ENCODE data around the gene PDZD8. TPM values are rescaled to one million over a fixed set of nuclear protein-coding genes. Genes with fewer than 3 reads are reported as not detected.

The PDZD8 gene
- total RNA-seq, 1 experiment from 2014 or later, result 16.0 TPM

DNA sequence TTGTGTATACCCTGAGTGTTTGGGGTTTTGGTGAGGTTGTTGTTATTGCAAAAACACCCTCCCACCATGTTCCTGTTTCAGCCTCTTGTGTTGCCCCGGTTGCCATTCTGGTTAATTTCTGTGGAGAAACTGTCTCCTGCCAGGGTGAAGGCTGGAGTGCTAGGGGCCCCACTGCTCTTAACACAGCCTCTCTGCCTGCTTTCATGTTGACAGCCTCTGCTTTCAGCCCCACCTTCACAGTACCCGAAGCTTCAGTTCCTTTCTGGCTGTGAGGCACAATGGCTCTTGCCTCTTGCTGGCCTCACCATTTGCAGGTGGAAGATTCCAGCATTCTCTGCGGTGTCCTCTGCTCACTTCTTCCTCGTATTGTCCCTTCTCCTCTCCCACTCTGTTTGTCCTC is 115.2 kb downstream of the PDZD8 start:
- no peaks in the 10 kb centered on the region for H4K20me1 ChIP-seq (ENCODE audit: insufficient read depth)
- TF ChIP-seq, protein P1, sequence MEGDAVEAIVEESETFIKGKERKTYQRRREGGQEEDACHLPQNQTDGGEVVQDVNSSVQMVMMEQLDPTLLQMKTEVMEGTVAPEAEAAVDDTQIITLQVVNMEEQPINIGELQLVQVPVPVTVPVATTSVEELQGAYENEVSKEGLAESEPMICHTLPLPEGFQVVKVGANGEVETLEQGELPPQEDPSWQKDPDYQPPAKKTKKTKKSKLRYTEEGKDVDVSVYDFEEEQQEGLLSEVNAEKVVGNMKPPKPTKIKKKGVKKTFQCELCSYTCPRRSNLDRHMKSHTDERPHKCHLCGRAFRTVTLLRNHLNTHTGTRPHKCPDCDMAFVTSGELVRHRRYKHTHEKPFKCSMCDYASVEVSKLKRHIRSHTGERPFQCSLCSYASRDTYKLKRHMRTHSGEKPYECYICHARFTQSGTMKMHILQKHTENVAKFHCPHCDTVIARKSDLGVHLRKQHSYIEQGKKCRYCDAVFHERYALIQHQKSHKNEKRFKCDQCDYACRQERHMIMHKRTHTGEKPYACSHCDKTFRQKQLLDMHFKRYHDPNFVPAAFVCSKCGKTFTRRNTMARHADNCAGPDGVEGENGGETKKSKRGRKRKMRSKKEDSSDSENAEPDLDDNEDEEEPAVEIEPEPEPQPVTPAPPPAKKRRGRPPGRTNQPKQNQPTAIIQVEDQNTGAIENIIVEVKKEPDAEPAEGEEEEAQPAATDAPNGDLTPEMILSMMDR (conservative IDR thresholded peaks at IDR 0.05), result no peak
- no peak for TF ChIP-seq EZH2 (IDR thresholded peaks at IDR 0.05; ENCODE audit: low read depth)
- H3K4me2 ChIP-seq, result no peak overlapping the region
- H3K9me2 ChIP-seq (ENCODE audit: insufficient read depth), result no peaks in the 10 kb centered on the region
- no peaks in the 10 kb centered on the region for H3K9me3 ChIP-seq (ENCODE audit: insufficient read depth, low read depth)
- no peaks in the 10 kb centered on the region for H3K79me2 ChIP-seq (ENCODE audit: low read depth)
- H3K27me3 ChIP-seq (ENCODE audit: insufficient read depth, low read depth), result 0 out of 2 replicates have a peak, but pooled peaks cover 5% of the 10 kb centered on the region
- POLR2A ChIA-PET (ENCODE audit: unreplicated experiment), result no interaction called here
- CTCF ChIA-PET, result no interaction called here
- DNase-seq, result no peak
- H3K27ac ChIP-seq, result no peak overlapping the region
- H3K4me1 ChIP-seq (replicated peaks; ENCODE audit: insufficient read depth), result no peaks in the 10 kb centered on the region
- intact Hi-C loops (cut with micrococcal nuclease; ENCODE audit: unreplicated experiment), result no loop called here
- H3K36me3 ChIP-seq (ENCODE audit: low read depth), result no peaks in the 10 kb centered on the region
- H2AFZ ChIP-seq, result no peak overlapping the region
- H3K4me3 ChIP-seq, result no peak overlapping the region
- no TSS peak for BruUV-seq (replicated peaks)
- H3F3A ChIP-seq (ENCODE audit: insufficient read depth, low read depth), result no peaks in the 10 kb centered on the region

GRCh38 chr10:117259279-117259678 is 116.0 kb downstream of the PDZD8 start:
- Histone ChIP-seq H3K27me3 (ENCODE audit: insufficient read depth, low read depth) (0 out of 2 replicates have a peak, but pooled peaks cover 5% of the 10 kb centered on the region), H2AFZ (no peak overlapping the region), H3K27ac (no peak overlapping the region), H3K4me1 (replicated peaks; ENCODE audit: insufficient read depth) (no peaks in the 10 kb centered on the region), H3F3A (ENCODE audit: insufficient read depth, low read depth) (no peaks in the 10 kb centered on the region), H3K36me3 (ENCODE audit: low read depth) (no peaks in the 10 kb centered on the region), H3K4me2 (no peak overlapping the region), H3K79me2 (ENCODE audit: low read depth) (no peaks in the 10 kb centered on the region), H4K20me1 (ENCODE audit: insufficient read depth) (no peaks in the 10 kb centered on the region), H3K9me3 (ENCODE audit: insufficient read depth, low read depth) (no peaks in the 10 kb centered on the region), H3K9me2 (ENCODE audit: insufficient read depth) (no peaks in the 10 kb centered on the region), H3K4me3 (no peak overlapping the region)
- TF ChIP-seq EZH2 (IDR thresholded peaks at IDR 0.05; ENCODE audit: low read depth), result no peak
- no peak for DNase-seq
- ChIA-PET POLR2A (ENCODE audit: unreplicated experiment) (no interaction called here), CTCF (no interaction called here)
- no TSS peak for BruUV-seq (replicated peaks)
- intact Hi-C loops (cut with micrococcal nuclease; ENCODE audit: unreplicated experiment), result no loop called here

- intact Hi-C loops (cut with micrococcal nuclease; ENCODE audit: unreplicated experiment), result no loop called here
- no TSS peak for BruUV-seq (replicated peaks)
- Histone ChIP-seq H3K36me3 (ENCODE audit: low read depth) (no peaks in the 10 kb centered on the region), H3K4me2 (no peak overlapping the region), H3K27ac (no peak overlapping the region), H4K20me1 (ENCODE audit: insufficient read depth) (no peaks in the 10 kb centered on the region), H3K79me2 (ENCODE audit: low read depth) (no peaks in the 10 kb centered on the region), H3K4me1 (replicated peaks; ENCODE audit: insufficient read depth) (no peaks in the 10 kb centered on the region), H3K9me3 (ENCODE audit: insufficient read depth, low read depth) (no peaks in the 10 kb centered on the region), H3K4me3 (no peak overlapping the region), H3K27me3 (ENCODE audit: insufficient read depth, low read depth) (peaks cover 5% of the 10 kb centered on the region; the same call in 1 of the 2 replicates), H2AFZ (no peak overlapping the region), H3F3A (ENCODE audit: insufficient read depth, low read depth) (no peaks in the 10 kb centered on the region), H3K9me2 (ENCODE audit: insufficient read depth) (no peaks in the 10 kb centered on the region)
- no peak for DNase-seq
- ChIA-PET POLR2A (ENCODE audit: unreplicated experiment) (no interaction called here), CTCF (no interaction called here)
- TF ChIP-seq, protein P1 (conservative IDR thresholded peaks at IDR 0.05), result no peak
- TF ChIP-seq EZH2 (IDR thresholded peaks at IDR 0.05; ENCODE audit: low read depth), result no peak
Measured at GRCh38 chr10:117257721-117258120, 117.5 kb downstream of the PDZD8 start.

DNA sequence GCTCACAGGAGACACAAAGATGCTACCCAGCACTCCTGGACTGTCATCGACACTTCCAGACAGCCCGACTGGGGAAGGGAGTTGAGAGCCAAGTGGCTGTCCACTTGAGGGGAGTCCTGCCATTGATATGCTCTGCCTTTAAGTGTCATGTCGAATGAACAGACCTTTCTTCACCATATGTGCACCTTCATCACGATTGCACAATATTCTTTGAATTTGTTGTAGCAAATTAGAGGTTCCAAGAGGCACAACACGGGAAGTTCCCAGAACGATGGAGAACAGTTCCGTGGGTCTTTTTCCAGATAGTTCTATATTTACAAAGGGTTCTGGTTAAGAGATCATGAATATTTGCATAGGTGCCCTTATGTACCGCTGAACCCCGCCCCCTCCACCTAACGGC is 118.3 kb downstream of the PDZD8 start:
- Histone ChIP-seq H3K36me3 (ENCODE audit: low read depth) (no peaks in the 10 kb centered on the region), H3F3A (ENCODE audit: insufficient read depth, low read depth) (no peaks in the 10 kb centered on the region), H3K27me3 (ENCODE audit: insufficient read depth, low read depth) (peaks cover 5% of the 10 kb centered on the region; the same call in 1 of the 2 replicates), H3K9me2 (ENCODE audit: insufficient read depth) (no peaks in the 10 kb centered on the region), H3K27ac (no peak overlapping the region), H4K20me1 (ENCODE audit: insufficient read depth) (no peaks in the 10 kb centered on the region), H3K4me2 (no peak overlapping the region), H3K79me2 (ENCODE audit: low read depth) (no peaks in the 10 kb centered on the region), H3K4me3 (no peak overlapping the region), H3K9me3 (ENCODE audit: insufficient read depth, low read depth) (no peaks in the 10 kb centered on the region), H2AFZ (no peak overlapping the region), H3K4me1 (replicated peaks; ENCODE audit: insufficient read depth) (no peaks in the 10 kb centered on the region)
- no TSS peak for BruUV-seq (replicated peaks)
- intact Hi-C loops (cut with micrococcal nuclease; ENCODE audit: unreplicated experiment), result no loop called here
- ChIA-PET CTCF (no interaction called here), POLR2A (ENCODE audit: unreplicated experiment) (no interaction called here)
- DNase-seq, result no peak
- TF ChIP-seq, protein P1 (conservative IDR thresholded peaks at IDR 0.05), result no peak
- TF ChIP-seq EZH2 (IDR thresholded peaks at IDR 0.05; ENCODE audit: low read depth), result no peak
